Mesenchymal stem cell (in vitro differentiated cells and primary cell): ENCODE measurements around the gene NKAPL.

Experiments used
- DNase-seq: peaks from one replicate; pipeline ENCODE4 v3.0.0-alpha.2; 2013
- H2AFZ ChIP-seq: one replicate; pipeline ENCODE4 v1.6.1; 2013; ENCODE audit warnings: low read depth, mild to moderate bottlenecking, control low read depth, inconsistent platforms, low read length, moderate library complexity
- H2AK5ac ChIP-seq: 2 replicates; pipeline ENCODE4 v1.6.1; 2013; ENCODE audit warnings: low read length, moderate library complexity, mild to moderate bottlenecking, inconsistent platforms; ENCODE audit not compliant: severe bottlenecking
- H2BK120ac ChIP-seq: one replicate; pipeline ENCODE4 v1.6.1; 2013; ENCODE audit warnings: low read depth, mild to moderate bottlenecking, inconsistent platforms, low read length, moderate library complexity
- H2BK12ac ChIP-seq, 2 experiments: one replicate each; pipeline ENCODE4 v1.6.1; 2013; ENCODE audit warnings: inconsistent platforms in 2 of 2, low read length in 2 of 2, mild to moderate bottlenecking in 2 of 2, moderate library complexity in 2 of 2, control low read depth in 1 of 2
- H2BK15ac ChIP-seq: one replicate; pipeline ENCODE4 v1.6.1; 2013; ENCODE audit warnings: mild to moderate bottlenecking, low read depth, inconsistent platforms; ENCODE audit not compliant: poor library complexity, severe bottlenecking
- H2BK5ac ChIP-seq: 2 replicates; pipeline ENCODE4 v1.6.1; 2013; ENCODE audit warnings: low read depth, mild to moderate bottlenecking, low read length, control low read depth, inconsistent platforms; ENCODE audit not compliant: poor library complexity, severe bottlenecking
- H3K14ac ChIP-seq, 2 experiments: one replicate each; pipeline ENCODE4 v1.6.1; 2013; ENCODE audit warnings: inconsistent platforms in 2 of 2, low read length in 2 of 2, control low read depth in 1 of 2, mild to moderate bottlenecking in 1 of 2, moderate library complexity in 1 of 2
- H3K18ac ChIP-seq, 2 experiments: one replicate each; pipeline ENCODE4 v1.6.1; 2013; ENCODE audit warnings: inconsistent platforms in 2 of 2, low read length in 2 of 2, control low read depth in 1 of 2, low read depth in 1 of 2, mild to moderate bottlenecking in 1 of 2
- H3K23ac ChIP-seq, 2 experiments: one replicate each; pipeline ENCODE4 v1.6.1; 2013; ENCODE audit warnings: inconsistent platforms in 2 of 2, low read length in 2 of 2, mild to moderate bottlenecking in 2 of 2, moderate library complexity in 2 of 2, control low read depth in 1 of 2
- H3K27ac ChIP-seq: 2 replicates; pipeline ENCODE4 v1.5.1; 2013; ENCODE audit warnings: mild to moderate bottlenecking, moderate library complexity, low read length, control low read depth, inconsistent platforms; ENCODE audit not compliant: poor library complexity, severe bottlenecking
- H3K27me3 ChIP-seq, 2 experiments: 2 replicates each; pipeline versions ENCODE4 v1.6.1 to v1.7.0; 2013; ENCODE audit warnings: low read length in 2 of 2, mild to moderate bottlenecking in 2 of 2, moderate library complexity in 2 of 2, control low read depth in 1 of 2, inconsistent platforms in 1 of 2; ENCODE audit not compliant: control insufficient read depth in 1 of 2, insufficient read depth in 1 of 2
- H3K36me3 ChIP-seq, 2 experiments: 2 replicates each; pipeline versions ENCODE4 v1.6.1 to v1.7.0; 2013; ENCODE audit warnings: low read length in 2 of 2, control low read depth in 1 of 2, inconsistent platforms in 1 of 2, low read depth in 1 of 2, mild to moderate bottlenecking in 1 of 2; ENCODE audit not compliant: insufficient read depth in 2 of 2, control insufficient read depth in 1 of 2
- H3K4ac ChIP-seq, 2 experiments: one replicate each; pipeline ENCODE4 v1.6.1; 2013; ENCODE audit warnings: inconsistent platforms in 2 of 2, low read length in 2 of 2, mild to moderate bottlenecking in 2 of 2, moderate library complexity in 2 of 2, control low read depth in 1 of 2, low read depth in 1 of 2
- H3K4me1 ChIP-seq: 2 replicates; pipeline ENCODE4 v1.6.1; 2013; ENCODE audit warnings: low read depth, low read length, control low read depth; ENCODE audit not compliant: control insufficient read depth, insufficient read depth
- H3K4me2 ChIP-seq: 2 replicates; pipeline ENCODE4 v1.6.1; 2013; ENCODE audit warnings: low read length, mild to moderate bottlenecking, inconsistent platforms; ENCODE audit not compliant: poor library complexity, severe bottlenecking
- H3K4me3 ChIP-seq, 2 experiments: 2 replicates each; pipeline versions ENCODE4 v1.5.1 to v1.7.0; 2013; ENCODE audit warnings: low read length in 2 of 2, mild to moderate bottlenecking in 2 of 2, control low read depth in 1 of 2, low read depth in 1 of 2; ENCODE audit not compliant: insufficient read depth in 1 of 2
- H3K79me1 ChIP-seq: replicated peaks from 2 replicates; pipeline ENCODE4 v1.6.1; 2013; ENCODE audit warnings: mild to moderate bottlenecking, control low read depth, low read length, inconsistent platforms; ENCODE audit not compliant: poor library complexity, severe bottlenecking
- H3K9ac ChIP-seq: 2 replicates; pipeline ENCODE4 v1.7.0; 2013; ENCODE audit warnings: mild to moderate bottlenecking, low read length, moderate library complexity
- H3K9me3 ChIP-seq: 2 replicates; pipeline ENCODE4 v1.7.0; 2013; ENCODE audit warnings: mild to moderate bottlenecking, low read length; ENCODE audit not compliant: control insufficient read depth
- H4K8ac ChIP-seq: one replicate; pipeline ENCODE4 v1.6.1; 2013; ENCODE audit warnings: inconsistent platforms, mild to moderate bottlenecking, low read length, moderate library complexity
- H4K91ac ChIP-seq: one replicate; pipeline ENCODE4 v1.6.1; 2013; ENCODE audit warnings: mild to moderate bottlenecking, low read length, inconsistent platforms
- WGBS: methylation state at CpG from one replicate; pipeline ENCODE4 v1.1.7; 2013; ENCODE audit warnings: mixed read lengths; 5-methylcytosine and 5-hydroxymethylcytosine counted together

NKAPL gene

DNA sequence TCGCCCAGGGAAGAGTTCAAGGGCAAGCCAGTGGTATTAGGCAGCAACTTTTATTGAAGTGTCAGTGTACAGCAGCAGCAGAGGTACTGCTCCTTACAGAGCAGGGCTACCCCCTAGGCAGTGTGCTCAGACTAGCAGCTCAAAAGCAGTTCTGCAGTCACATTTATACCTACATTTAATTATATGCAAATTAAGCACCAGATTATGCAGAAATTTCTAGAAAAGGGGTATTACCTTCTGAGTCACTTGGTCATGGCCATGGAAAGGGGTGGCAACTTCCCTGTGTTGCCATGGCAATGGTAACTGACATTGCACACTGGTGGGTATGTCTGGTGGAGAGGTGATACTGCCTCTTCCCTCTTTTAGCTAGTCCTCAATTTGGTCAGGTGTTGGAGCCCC, 5.0 kb upstream of the NKAPL start:
- Histone ChIP-seq H2BK5ac (no peak overlapping the region), H2BK15ac (no peak overlapping the region), H3K36me3 (peaks cover 0 to 6% of the 10 kb centered on the region in 2 experiments), H2BK12ac (no peak overlapping the region), H3K9ac (no peak overlapping the region), H3K4ac (no peak overlapping the region), H4K8ac (no peak overlapping the region), H3K18ac (no peak overlapping the region), H4K91ac (no peak overlapping the region), H3K14ac (no peak overlapping the region), H3K27me3 (no peaks in the 10 kb centered on the region), H3K4me2 (no peak overlapping the region), H3K23ac (no peak overlapping the region), H3K4me3 (no peak overlapping the region), H2AFZ (no peak overlapping the region), H2BK120ac (no peak overlapping the region), H3K79me1 (peaks cover 7% of the 10 kb centered on the region), H3K4me1 (peaks cover 5% of the 10 kb centered on the region), H2AK5ac (no peak overlapping the region), H3K9me3 (no peaks in the 10 kb centered on the region), H3K27ac (no peak overlapping the region)
- DNase-seq = no peak
- WGBS = 94% methylated on average over 1 of the region's 1 CpG

DNA sequence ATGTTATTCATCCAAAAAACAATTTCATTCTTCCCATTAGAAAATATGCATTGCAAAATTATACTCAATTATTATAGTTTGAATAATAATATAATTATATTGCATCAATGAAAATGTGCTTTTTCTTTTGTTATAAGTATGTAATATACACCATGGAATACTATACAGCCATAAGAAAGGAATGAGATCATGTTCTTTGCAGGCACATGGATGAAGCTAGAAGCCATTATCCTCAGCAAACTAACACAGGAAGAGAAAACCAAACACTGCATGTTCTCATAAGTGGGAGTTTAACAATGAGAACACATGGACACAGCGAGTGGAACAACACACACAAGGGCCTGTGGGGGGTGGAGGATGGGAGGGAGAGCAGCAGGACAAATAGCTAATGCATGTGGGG, 2.1 kb upstream of the NKAPL start:
- Histone ChIP-seq H2BK120ac (no peak overlapping the region), H3K9me3 (peaks cover 3% of the 10 kb centered on the region), H2BK12ac (no peak overlapping the region), H3K23ac (no peak overlapping the region), H2BK5ac (no peak overlapping the region), H2BK15ac (no peak overlapping the region), H3K79me1 (no peaks in the 10 kb centered on the region), H3K4ac (no peak overlapping the region), H3K9ac (no peak overlapping the region), H3K36me3 (no peaks in the 10 kb centered on the region), H3K4me3 (no peak overlapping the region), H3K4me2 (no peak overlapping the region), H3K18ac (no peak overlapping the region), H3K27ac (no peak overlapping the region), H2AFZ (no peak overlapping the region), H3K4me1 (peaks cover 3% of the 10 kb centered on the region), H3K14ac (no peak overlapping the region), H4K8ac (no peak overlapping the region), H2AK5ac (no peak overlapping the region), H3K27me3 (peaks cover 0 to 3% of the 10 kb centered on the region in 2 experiments), H4K91ac (no peak overlapping the region)
- no peak for DNase-seq
- no CpG with 5 or more reads among the region's 1 CpG for WGBS

DNA sequence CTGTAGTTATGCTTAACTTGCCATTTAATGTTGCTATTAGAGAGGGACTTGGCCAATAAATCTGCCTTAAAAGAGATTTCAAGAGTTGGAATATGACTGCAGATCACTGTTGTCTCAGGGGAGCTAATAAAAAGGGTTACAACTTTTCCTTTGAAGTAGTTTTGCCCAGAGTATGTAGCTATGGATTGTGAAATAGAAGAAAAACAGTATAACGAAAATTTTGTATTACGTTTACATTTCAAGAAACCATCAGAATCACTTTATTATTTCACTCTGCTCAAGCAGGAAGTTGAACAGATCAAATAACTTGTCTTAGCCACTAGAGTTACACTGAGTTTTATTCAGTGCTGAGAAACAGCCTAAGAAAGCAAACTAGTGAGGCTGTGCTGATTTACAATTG, 4.8 kb downstream of the NKAPL start:
- DNase-seq = no peak
- H3K27ac ChIP-seq = no peak overlapping the region
- H4K8ac ChIP-seq = no peak overlapping the region
- no peak overlapping the region for H4K91ac ChIP-seq
- H3K9ac ChIP-seq = no peak overlapping the region
- no peaks in the 10 kb centered on the region for H3K36me3 ChIP-seq
- H2BK15ac ChIP-seq = no peak overlapping the region
- no peak overlapping the region for H2AK5ac ChIP-seq
- no peak overlapping the region for H3K4me2 ChIP-seq
- H3K23ac ChIP-seq = no peak overlapping the region
- no peak overlapping the region for H2BK12ac ChIP-seq
- H2BK120ac ChIP-seq = no peak overlapping the region
- H3K79me1 ChIP-seq = peaks cover 2% of the 10 kb centered on the region
- peaks cover 3% of the 10 kb centered on the region for H3K4me1 ChIP-seq
- H3K14ac ChIP-seq = no peak overlapping the region
- H3K4ac ChIP-seq = no peak overlapping the region
- no peak overlapping the region for H2AFZ ChIP-seq
- H3K9me3 ChIP-seq = peaks cover 3% of the 10 kb centered on the region
- peaks cover 0 to 3% of the 10 kb centered on the region in 2 experiments for H3K27me3 ChIP-seq
- no peak overlapping the region for H3K18ac ChIP-seq
- no peak overlapping the region for H3K4me3 ChIP-seq
- no peak overlapping the region for H2BK5ac ChIP-seq
- no CpG with 5 or more reads among the region's 2 CpGs for WGBS

DNA sequence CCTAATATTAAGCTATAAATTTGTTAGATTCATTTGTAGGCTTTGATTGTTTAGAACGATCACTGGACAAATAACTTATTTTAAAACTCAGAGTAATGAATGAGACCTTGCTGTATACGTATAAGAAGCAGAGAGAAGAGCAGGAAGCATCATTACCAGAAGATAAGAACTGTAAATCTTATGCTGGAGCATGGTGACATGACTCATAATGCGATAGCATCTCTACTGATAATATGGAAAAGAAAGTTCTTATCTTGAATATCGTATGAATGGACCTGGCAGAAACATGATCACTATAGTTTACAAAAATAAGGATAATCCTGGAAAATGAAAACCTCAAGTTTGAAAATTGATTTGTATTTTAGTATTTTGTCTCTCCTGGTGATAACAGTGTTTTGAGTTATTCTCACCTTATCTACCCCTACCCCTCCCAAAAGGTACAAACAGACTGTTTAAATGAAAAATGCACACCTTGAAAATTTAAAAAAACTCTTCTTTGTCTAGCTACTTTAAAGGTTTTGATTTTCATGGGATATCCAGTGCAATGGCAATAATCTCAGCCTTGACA, 5.8 kb downstream of the NKAPL start:
- Histone ChIP-seq H3K27me3 (no peaks in the 10 kb centered on the region), H2AK5ac (no peak overlapping the region), H3K4me1 (peaks cover 3% of the 10 kb centered on the region), H2BK15ac (no peak overlapping the region), H2AFZ (no peak overlapping the region), H3K9me3 (no peaks in the 10 kb centered on the region), H4K8ac (no peak overlapping the region), H3K9ac (no peak overlapping the region), H4K91ac (no peak overlapping the region), H3K79me1 (peaks cover 2% of the 10 kb centered on the region), H3K14ac (no peak overlapping the region), H2BK5ac (no peak overlapping the region), H3K23ac (no peak overlapping the region), H2BK120ac (no peak overlapping the region), H3K4me2 (no peak overlapping the region), H3K18ac (no peak overlapping the region), H3K4me3 (no peak overlapping the region), H3K4ac (no peak overlapping the region), H3K27ac (no peak overlapping the region), H2BK12ac (no peak overlapping the region), H3K36me3 (no peaks in the 10 kb centered on the region)
- 69% methylated on average over 1 of the region's 4 CpGs for WGBS
- peak; percentile 13 for DNase-seq
